Endothelial cell of umbilical vein (primary cell): ENCODE measurements around the gene DLK1.

Experiments
- EZH2 ChIP-seq: IDR thresholded peaks from 2 replicates; pipeline ENCODE4 v1.6.1; 2012; ENCODE audit warnings: borderline replicate concordance, low read depth, mild to moderate bottlenecking, moderate library complexity, low read length, inconsistent platforms; ENCODE audit not compliant: severe bottlenecking
- POLR2A ChIP-seq: IDR thresholded peaks from 2 replicates; pipeline ENCODE4 v1.6.1; 2012; ENCODE audit warnings: low read depth, mild to moderate bottlenecking, control low read depth, low read length
- TF ChIP-seq, protein P1 (sequence below), 2 donors: IDR thresholded peaks; 1 replicate in 1 of 2; 2 replicates in 1 of 2; pipeline ENCODE4 v1.5.1; 2011; ENCODE audit warnings: low read length in 2 of 2, mild to moderate bottlenecking in 2 of 2, moderate library complexity in 2 of 2, control low read depth in 1 of 2, inconsistent platforms in 1 of 2, low read depth in 1 of 2; ENCODE audit not compliant: insufficient read depth in 1 of 2; ENCODE audit errors: extremely low read depth in 1 of 2
- TF ChIP-seq, protein P2 (sequence below): IDR thresholded peaks from 2 replicates; pipeline ENCODE4 v1.6.1; 2011; ENCODE audit not compliant: insufficient read depth, insufficient read length

GRCh38 chr14:100710391-100710790 is 16.3 kb upstream of the DLK1 start:
- TF ChIP-seq POLR2A (no peak), EZH2 (no peak)
- TF ChIP-seq, protein P1, sequence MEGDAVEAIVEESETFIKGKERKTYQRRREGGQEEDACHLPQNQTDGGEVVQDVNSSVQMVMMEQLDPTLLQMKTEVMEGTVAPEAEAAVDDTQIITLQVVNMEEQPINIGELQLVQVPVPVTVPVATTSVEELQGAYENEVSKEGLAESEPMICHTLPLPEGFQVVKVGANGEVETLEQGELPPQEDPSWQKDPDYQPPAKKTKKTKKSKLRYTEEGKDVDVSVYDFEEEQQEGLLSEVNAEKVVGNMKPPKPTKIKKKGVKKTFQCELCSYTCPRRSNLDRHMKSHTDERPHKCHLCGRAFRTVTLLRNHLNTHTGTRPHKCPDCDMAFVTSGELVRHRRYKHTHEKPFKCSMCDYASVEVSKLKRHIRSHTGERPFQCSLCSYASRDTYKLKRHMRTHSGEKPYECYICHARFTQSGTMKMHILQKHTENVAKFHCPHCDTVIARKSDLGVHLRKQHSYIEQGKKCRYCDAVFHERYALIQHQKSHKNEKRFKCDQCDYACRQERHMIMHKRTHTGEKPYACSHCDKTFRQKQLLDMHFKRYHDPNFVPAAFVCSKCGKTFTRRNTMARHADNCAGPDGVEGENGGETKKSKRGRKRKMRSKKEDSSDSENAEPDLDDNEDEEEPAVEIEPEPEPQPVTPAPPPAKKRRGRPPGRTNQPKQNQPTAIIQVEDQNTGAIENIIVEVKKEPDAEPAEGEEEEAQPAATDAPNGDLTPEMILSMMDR (IDR thresholded peaks at IDR 0.05; ENCODE audit: extremely low read depth in 1 of 2, insufficient read depth in 1 of 2, low read depth in 1 of 2, low read length in 2 of 2): no peak
- TF ChIP-seq, protein P2, sequence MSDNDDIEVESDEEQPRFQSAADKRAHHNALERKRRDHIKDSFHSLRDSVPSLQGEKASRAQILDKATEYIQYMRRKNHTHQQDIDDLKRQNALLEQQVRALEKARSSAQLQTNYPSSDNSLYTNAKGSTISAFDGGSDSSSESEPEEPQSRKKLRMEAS: no peak
